GM21576 (cell line): ENCODE measurements around the gene EHMT2.
A peak's percentile ranks its signal among the peaks of the same experiment; 100 is the strongest.
"Not testable (repeated sequence)": the region's sequence is repeated elsewhere in the genome, so short reads cannot be mapped to it uniquely, and the experiment has no call there.

Experiments
- ATAC-seq: cut with Tn5 transposase; IDR thresholded peaks from one replicate; pipeline ENCODE4 v1.9.1; 2021; ENCODE audit warnings: mild to moderate bottlenecking, moderate library complexity; ENCODE audit not compliant: unreplicated experiment

Gene EHMT2

DNA sequence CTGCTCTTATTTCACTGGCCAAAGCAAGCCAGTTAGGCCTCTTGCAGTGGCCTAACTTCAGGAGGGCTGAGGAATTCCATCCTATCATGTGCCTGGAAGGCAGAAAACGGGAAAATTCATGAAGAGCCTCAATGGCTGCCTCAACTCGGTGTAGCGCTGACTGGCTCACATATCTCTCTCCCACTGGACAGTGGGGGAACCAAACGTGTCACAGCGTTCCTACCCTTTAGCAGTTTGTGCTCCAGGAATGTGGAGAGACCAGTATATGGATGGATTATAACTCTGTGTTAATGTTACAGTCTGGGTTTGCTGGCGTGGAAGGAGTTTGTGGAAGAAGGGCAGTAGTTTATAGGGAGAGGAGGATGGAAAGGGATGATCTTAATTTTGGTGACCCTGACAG lies 18.3 kb upstream of the EHMT2 start:
- no peak for ATAC-seq

DNA sequence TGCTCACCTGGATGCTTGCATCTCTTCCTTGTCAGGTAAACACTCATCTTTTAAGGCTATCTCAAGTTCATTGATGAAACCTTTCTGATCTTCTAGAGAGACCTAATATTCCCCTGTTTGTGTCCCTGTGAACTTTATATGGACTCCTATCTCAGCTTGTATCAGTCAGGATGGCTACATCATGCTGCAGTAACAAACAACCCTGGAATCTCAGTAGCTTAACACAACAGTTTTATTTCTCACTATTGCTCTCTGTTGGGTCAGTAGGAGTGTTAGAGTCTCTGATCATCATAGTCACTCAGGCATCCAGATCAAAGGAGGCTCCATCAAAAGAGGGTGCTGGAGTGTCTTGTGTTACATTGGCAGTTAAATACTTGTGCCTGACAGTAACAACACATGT lies 17.9 kb upstream of the EHMT2 start:
- ATAC-seq = no peak

- no peak for ATAC-seq
Observed at GRCh38 chr6:31911826-31912585, 14.5 kb upstream of the EHMT2 start.

DNA sequence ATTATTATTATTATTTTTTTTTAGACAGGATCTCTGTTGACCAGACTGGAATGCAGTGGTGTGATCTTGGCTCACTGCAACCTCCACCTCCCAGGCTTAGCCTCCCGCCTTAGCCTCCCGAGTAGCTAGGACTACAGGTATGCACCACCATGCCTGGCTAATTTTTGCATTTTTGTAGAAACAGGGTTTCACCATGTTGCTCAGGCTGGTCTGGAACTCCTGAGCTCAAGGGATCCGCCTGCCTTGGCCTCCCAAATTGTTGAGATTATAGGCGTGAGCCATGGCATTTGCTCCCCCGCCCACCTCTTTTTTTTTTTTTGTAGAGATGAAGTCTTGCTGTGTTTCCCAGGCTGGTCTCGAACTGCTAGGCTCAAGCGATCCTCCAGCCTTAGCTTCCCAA lies 11.8 kb upstream of the EHMT2 start:
- not testable (repeated sequence) for ATAC-seq

- ATAC-seq = peak; percentile 67
Observed at GRCh38 chr6:31908791-31909190, 11.3 kb upstream of the EHMT2 start.

DNA sequence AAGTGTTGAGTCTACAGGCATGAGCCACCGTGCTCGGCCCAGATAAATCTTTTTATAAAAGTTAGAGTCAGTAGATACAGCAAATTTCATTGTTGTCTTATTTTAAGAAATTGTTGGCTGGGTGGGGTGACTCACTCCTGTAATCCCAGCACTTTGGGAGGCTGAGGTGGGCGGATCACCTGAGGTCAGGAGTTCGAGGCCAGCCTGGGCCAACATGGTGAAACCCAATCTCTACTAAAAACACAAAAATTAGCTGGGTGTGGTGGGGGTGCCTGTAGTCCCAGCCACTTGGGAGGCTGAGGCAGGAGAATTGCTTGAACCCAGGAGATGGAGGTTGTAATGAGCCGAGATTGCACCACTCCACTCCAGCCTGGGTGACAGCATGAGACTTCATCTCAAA lies 10.8 kb upstream of the EHMT2 start:
- not testable (repeated sequence) for ATAC-seq

DNA sequence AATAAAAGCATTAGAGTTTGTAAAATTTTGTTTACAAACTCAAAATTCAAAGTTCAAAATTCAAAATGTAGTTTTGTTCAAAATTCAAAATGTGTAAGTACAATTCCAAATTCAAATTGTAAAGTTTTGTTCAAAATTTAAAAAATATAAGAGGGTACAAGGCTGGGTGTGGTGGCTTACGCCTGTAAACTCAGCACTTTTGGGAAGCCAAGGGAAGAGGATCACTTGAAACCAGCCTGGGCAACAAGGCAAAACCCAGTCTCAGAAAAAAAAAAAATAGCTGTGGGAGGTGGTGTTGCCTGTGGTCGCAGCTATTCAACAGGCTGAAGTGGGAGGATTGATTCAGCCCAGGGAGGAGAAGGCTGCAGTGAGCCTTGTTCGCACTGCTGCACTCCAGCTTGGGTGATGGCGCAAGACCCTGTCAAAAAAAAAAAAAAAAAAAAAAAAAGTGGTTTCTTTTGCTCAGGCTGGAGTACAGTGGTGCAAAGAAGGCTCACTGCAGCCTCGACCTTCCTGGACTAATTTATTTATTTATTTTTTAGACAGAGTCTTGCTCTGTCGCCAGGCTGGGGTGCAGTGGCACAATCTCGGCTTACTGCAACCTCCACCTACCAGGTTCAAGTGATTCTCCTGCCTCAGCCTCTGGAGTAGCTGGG lies 9.8 kb upstream of the EHMT2 start:
- ATAC-seq = no peak

DNA sequence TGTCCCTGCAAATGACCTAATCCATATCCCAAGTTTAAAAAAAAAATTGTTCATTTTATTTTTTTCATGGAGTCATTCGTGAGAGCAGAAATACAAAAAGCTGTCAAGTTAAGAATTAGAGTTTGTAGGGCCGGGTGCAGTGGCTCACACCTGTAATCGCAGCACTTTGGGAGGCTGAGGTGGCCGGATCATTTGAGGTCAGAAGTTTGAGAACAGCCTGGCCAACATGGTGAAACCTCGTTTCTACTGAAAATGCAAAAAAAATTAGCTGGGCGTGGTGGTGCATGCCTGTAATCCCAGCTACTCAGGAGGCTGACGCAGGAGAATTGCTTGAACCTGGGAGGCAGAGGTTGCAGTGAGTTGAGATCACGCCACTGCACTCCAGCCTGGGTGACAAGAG lies 9.2 kb upstream of the EHMT2 start:
- not testable (repeated sequence) for ATAC-seq

- no peak for ATAC-seq
Observed at GRCh38 chr6:31906122-31906521, 8.6 kb upstream of the EHMT2 start.

DNA sequence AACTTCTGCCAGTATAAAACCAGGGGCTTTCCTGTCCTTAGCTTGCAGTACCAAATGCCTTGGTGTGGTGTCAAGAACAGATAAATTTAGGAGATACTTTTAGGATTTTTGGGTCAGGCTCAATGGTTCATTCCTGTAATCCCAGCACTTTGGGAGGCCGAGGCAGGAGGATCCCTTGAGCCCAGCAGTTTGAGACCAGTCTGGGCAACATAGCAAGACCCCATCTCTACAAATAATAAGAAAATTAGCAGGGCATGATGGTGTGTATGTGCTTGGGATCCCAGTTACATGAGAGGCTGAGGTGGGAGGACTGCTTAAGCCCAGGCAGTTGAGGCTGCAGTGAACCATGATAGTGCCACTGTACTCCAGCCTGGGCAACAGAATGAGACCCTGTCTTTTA lies 7.5 kb upstream of the EHMT2 start:
- no peak for ATAC-seq

DNA sequence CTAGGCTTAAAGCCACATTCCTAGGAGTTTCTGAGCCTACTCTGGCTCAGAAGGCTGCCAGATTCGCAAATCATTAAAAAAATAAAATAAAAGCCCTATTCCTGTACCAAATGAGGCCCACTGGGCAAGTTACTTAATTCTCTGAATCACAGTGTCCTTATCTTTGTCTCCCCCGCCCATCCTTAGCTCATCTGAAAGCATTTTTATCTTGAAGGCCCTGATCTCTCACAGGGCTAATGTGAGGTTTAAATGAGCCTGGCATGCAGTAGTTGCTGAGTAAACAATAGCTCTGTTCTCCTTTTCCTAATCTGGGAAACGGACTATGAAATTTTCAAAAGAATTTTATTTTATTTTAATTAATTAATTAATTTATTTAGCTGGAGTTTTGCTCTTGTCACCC lies 6.5 kb upstream of the EHMT2 start:
- ATAC-seq = no peak

- ATAC-seq = peak; percentile 40
Observed at GRCh38 chr6:31901953-31902643, 4.6 kb upstream of the EHMT2 start, which contains the start of gene ZBTB12. TSS of gene ZBTB12 (minus strand) at chr6:31902086. CDS start at chr6:31901305, 781 bp downstream.

DNA sequence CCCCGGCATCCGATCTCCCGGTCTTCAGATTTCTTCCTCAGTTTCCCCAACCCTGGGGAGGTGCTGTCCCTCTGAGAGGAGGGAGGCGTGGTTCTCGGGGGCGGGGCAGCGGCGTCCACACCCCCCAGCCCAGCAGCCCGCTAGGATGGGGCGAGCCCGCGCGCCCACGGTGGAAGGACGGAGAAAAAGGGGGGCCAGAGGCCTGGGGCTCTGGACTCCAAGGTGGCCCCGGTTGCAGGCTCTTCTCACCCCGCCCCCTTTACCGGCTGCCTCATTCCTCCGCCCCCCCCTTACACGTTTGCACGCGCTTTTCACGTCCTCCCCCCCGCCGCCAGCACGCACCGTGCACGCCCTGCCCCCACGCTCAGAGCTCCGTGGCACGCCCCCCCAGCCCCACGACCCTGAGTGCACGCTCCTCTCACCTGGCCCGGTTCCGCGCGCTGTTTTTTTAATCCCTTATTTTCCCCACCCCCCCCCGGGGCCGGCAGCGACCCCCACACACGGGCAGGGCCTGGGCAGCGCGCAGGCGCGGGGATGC lies 4.0 kb upstream of the EHMT2 start:
- no peak for ATAC-seq

GRCh38 chr6:31900917-31901414 lies 3.5 kb upstream of the EHMT2 start:
- ATAC-seq = no peak

DNA sequence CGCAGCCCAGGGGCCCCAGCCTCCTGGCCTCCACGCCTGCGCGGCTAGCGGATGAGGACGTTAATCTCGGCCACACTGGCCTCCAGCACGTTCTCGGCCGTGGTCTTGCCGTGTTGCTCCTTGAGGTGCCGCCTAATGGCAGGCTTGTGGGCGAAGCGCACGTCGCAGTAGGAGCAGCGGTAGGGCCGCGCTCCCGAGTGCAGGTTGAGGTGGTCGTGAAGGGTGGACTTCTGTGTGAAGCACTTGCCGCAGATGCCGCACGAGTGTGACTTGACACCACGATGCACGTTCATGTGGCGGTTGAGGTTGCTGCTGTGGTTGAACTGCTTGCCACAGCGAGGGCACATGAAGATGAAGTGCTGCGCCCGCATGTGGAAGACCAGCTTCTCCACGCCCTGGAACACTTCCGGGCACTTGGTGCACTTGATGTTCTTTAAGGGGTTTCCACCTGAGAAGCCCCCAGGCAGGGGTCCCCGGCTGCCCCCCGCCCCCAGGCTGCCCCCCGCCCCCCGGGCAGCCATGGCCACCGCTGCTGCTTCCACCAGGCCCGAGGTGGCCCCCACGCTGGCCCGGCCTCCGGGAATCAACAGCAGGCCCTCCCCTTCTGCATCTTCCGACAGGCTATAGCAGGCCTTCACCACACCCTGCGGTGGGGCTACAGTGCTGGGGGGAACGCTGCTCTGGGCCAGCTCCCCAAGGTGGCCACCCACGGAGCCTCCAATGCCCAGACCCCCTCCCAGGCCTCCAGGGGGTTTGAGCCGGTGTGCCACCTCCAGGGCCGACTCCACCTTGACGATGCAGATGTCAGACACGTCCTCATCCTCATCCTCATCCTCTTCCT lies 2.6 kb upstream of the EHMT2 start:
- no peak for ATAC-seq

- no peak for ATAC-seq
Observed at GRCh38 chr6:31899215-31899614, 1.7 kb upstream of the EHMT2 start.

- ATAC-seq = no peak
Observed at GRCh38 chr6:31898383-31899011, 999 bp upstream of the EHMT2 start.

DNA sequence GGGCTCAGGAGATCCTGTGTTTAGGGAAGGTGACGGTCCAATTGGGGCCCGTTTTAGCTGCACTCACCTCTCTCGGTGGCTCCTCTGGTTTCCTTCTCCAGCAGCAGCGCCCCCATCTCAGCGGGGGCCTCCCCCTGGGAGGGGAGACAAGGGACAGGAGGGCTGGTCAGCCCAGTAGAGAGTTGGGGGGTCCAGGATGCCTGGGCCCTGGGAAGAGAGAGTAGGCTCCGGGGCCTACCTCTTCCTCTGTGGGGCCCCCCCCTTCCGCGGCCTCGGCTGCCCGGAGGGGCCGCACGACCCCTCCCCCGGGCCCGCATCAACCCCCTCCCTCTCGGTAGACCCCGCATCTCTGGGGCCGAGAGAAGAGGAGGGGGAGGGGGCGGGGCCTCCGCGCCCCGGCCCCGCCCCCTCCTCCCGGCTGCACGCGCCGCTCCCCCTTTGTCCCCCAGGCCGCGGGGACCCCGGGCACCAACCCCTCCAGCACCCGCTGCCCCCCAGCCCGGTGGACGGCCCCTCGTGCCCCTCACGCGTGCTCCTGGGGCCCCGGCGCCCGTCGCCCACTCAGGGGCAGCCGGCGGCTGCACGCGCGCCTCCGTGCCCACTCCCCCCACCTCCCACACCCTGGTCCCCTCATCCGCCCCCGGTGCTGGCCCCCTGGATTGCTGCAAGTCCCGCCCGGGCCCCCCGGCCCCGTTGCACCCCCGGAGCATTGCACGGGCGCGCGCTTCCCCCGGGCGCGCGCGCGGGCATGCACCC lies 464 bp downstream of the EHMT2 start:
- ATAC-seq = no peak

- no peak for ATAC-seq
Observed at GRCh38 chr6:31896493-31896855, 1.0 kb downstream of the EHMT2 start.
